GM12878 (cell line): Measurements from ENCODE around the gene EBF3. TPM values are rescaled to one million over a fixed set of nuclear protein-coding genes. Genes with fewer than 3 reads are reported as not detected.

ENCODE experiments used
- ATAC-seq: fragments of 200-7000 bp; cut with Tn5 transposase; 3 replicates; pipeline ENCODE4 v1.9.1; 2020; ENCODE audit warnings: mild to moderate bottlenecking, moderate library complexity
- BruUV-seq: library from RNA; stranded (reverse); fragments of 400-500 nt; replicated peaks from 2 replicates; lab custom pipeline; 2021; lab: Mats Ljungman, UMichigan
- CTCF ChIA-PET: fragments of 300-600 bp; sonication (Branson Sonifier 250); formaldehyde crosslinking; extraction: SDS; loops from one replicate; lab custom pipeline; 2021; ENCODE audit warnings: inconsistent platforms; lab: Yijun Ruan, JAX
- POLR2A ChIA-PET: fragments of 350-600 bp; formaldehyde crosslinking; extraction: SDS; loops from one replicate; lab custom pipeline; 2021; ENCODE audit warnings: inconsistent platforms; lab: Charles Lee
- RAD21 ChIA-PET: fragments of 300-600 bp; sonication (Branson Sonifier 250); formaldehyde crosslinking; loops from one replicate; lab custom pipeline; 2023; ENCODE audit warnings: antibody characterized with exemption; ENCODE audit not compliant: unreplicated experiment; lab: Charles Lee
- SMC1A ChIA-PET: fragments of 300-600 bp; sonication (Branson Sonifier 250); formaldehyde crosslinking; loops from one replicate; lab custom pipeline; 2023; ENCODE audit not compliant: unreplicated experiment, uncharacterized antibody; lab: Charles Lee
- DNase-seq: peaks from one replicate; pipeline ENCODE4 v3.0.0-alpha.2; 2011; ENCODE audit warnings: low read depth, low spot score
- FAIRE-seq: peaks from 3 replicates; lab custom pipeline; 2011; peaks lifted over from hg19 to GRCh38; lab: Jason Lieb, UNC
- H2AFZ ChIP-seq: 2 replicates; pipeline ENCODE4 v1.6.0; 2011; ENCODE audit warnings: low read depth, low read length, control low read depth; ENCODE audit not compliant: control insufficient read depth
- H3K27ac ChIP-seq: 2 replicates; pipeline ENCODE4 v1.5.1; 2011; ENCODE audit warnings: control low read depth; ENCODE audit not compliant: control insufficient read depth, insufficient read depth
- H3K27me3 ChIP-seq, 2 experiments: replicated peaks in 1 of 2; 2 replicates each; pipeline versions ENCODE4 v1.6.0 to v1.6.1; 2011; ENCODE audit warnings: low read length in 1 of 2; ENCODE audit not compliant: control insufficient read depth in 2 of 2, insufficient read depth in 2 of 2
- H3K36me3 ChIP-seq, 2 experiments: 2 replicates each; pipeline ENCODE4 v1.5.1; 2011; ENCODE audit warnings: low read length in 1 of 2; ENCODE audit not compliant: control insufficient read depth in 2 of 2, insufficient read depth in 2 of 2
- H3K4me1 ChIP-seq: 2 replicates; pipeline ENCODE4 v1.6.1; 2011; ENCODE audit warnings: mild to moderate bottlenecking, low read length, moderate library complexity, mixed read lengths; ENCODE audit not compliant: control insufficient read depth, insufficient read depth
- H3K4me2 ChIP-seq: 2 replicates; pipeline ENCODE4 v1.6.0; 2011; ENCODE audit warnings: control low read depth; ENCODE audit not compliant: control insufficient read depth, insufficient read depth
- H3K4me3 ChIP-seq: fragments of 200-600 bp; sonication (generic); 2 replicates; pipeline ENCODE4 v1.5.1; 2016
- H3K79me2 ChIP-seq: 2 replicates; pipeline ENCODE4 v1.6.0; 2011; ENCODE audit warnings: low read length; ENCODE audit not compliant: control insufficient read depth, insufficient read depth
- H3K9ac ChIP-seq: 2 replicates; pipeline ENCODE4 v1.8.0; 2011; ENCODE audit warnings: low read length, control low read depth, mixed read lengths; ENCODE audit not compliant: control insufficient read depth, insufficient read depth
- H3K9me3 ChIP-seq: replicated peaks from 3 replicates; pipeline ENCODE4 v1.5.1; 2011; ENCODE audit warnings: mild to moderate bottlenecking, low read length; ENCODE audit not compliant: control insufficient read depth, insufficient read depth
- H4K20me1 ChIP-seq: 2 replicates; pipeline ENCODE4 v1.6.0; 2011; ENCODE audit not compliant: control insufficient read depth, insufficient read depth
- FOXK2 ChIP-seq: fragments of 450-650 bp; IDR thresholded peaks from 2 replicates; pipeline ENCODE4 v1.6.1; 2017; ENCODE audit warnings: mild to moderate bottlenecking, moderate library complexity
- IKZF1 ChIP-seq: fragments of 450-650 bp; conservative IDR thresholded peaks from 2 replicates; pipeline ENCODE4 v1.6.1; 2017; ENCODE audit warnings: antibody characterized with exemption, mild to moderate bottlenecking
- IRF3 ChIP-seq: fragments of 450-650 bp; IDR thresholded peaks from 2 replicates; pipeline ENCODE4 v1.6.1; 2014; ENCODE audit warnings: mild to moderate bottlenecking
- MXI1 ChIP-seq: fragments of 150-350 bp; IDR thresholded peaks from 2 replicates; pipeline ENCODE4 v1.6.1; 2011; ENCODE audit warnings: low read depth, mild to moderate bottlenecking, inconsistent platforms, low read length, improper control_type of control experiment
- PRDM15 ChIP-seq: fragments of 450-650 bp; formaldehyde crosslinking; IDR thresholded peaks from 2 replicates; pipeline ENCODE4 v1.4.0; 2020; ENCODE audit warnings: mild to moderate bottlenecking, moderate library complexity
- ZZZ3 ChIP-seq: IDR thresholded peaks from 2 replicates; pipeline ENCODE4 v1.6.1; 2011; ENCODE audit warnings: low read depth; ENCODE audit not compliant: control insufficient read depth, insufficient read length
- WGBS: methylation state at CpG from one replicate; pipeline ENCODE4 v1.1.6; 2016; ENCODE audit warnings: low lambda C conversion rate; ENCODE audit not compliant: insufficient replicate concordance, insufficient coverage; ENCODE audit errors: missing lambda C conversion rate; 5-methylcytosine and 5-hydroxymethylcytosine counted together
- in situ Hi-C: fragments of 300-500 bp; cut with MboI; formaldehyde crosslinking; loops from 9 replicates; pipeline ENCODE4 v1.14.3; 2018; ENCODE audit warnings: mixed read lengths
- intact Hi-C: fragments of 100-400 bp; cut with micrococcal nuclease; formaldehyde crosslinking; loops from one replicate; pipeline ENCODE4 v1.14.2; 2022; ENCODE audit not compliant: unreplicated experiment
- polyA plus RNA-seq, 11 experiments: library from polyadenylated mRNA; depleted of rRNA in 4 of 11; unstranded in 6 of 11; stranded (reverse) in 5 of 11; fragments of >200 nt; fragmentation: Nextera tagmentation in 4 of 11; fragmentation: Illumina TruSeq in 1 of 11; extraction: Ambion mirVana in 4 of 11; extraction: Trizol in 1 of 11; gene quantifications; 1 replicate in 1 of 11; 2 replicates in 10 of 11; pipeline versions ENCODE4 v1.2.1 to v1.2.3, GENCODE V29; 2011 to 2016; ENCODE audit warnings: inconsistent platforms in 2 of 11, missing spikeins in 2 of 11, low read depth in 1 of 11
- total RNA-seq, 4 experiments: library from RNA; depleted of rRNA in 3 of 4; stranded (reverse); fragments of >200 nt in 3 of 4; fragmentation: Illumina TruSeq in 1 of 4; extraction: Trizol in 1 of 4; gene quantifications; 2 replicates each; pipeline versions ENCODE4 v1.2.1 to v1.2.3, GENCODE V29; 2013 to 2021

Gene EBF3
- total and polyA plus RNA-seq, 10 of the 15 experiments (the other 5 are each of a cell fraction or from before 2014, with no cell fraction given): not detected

GRCh38 chr10:129898706-129899268 is 65.3 kb downstream of the EBF3 start:
- H3K9ac ChIP-seq: no peak overlapping the region
- 69% methylated on average over 36 of the region's 38 CpGs for WGBS
- H3K27ac ChIP-seq: no peak overlapping the region
- SMC1A ChIA-PET: no interaction called here
- TF ChIP-seq ZZZ3 (no peak), FOXK2 (no peak), IRF3 (no peak), IKZF1 (no peak), PRDM15 (CRISPR knock-in tag) (no peak), MXI1 (no peak)
- no peaks in the 10 kb centered on the region for H3K79me2 ChIP-seq
- RAD21 ChIA-PET: no interaction called here
- BruUV-seq: no TSS peak
- FAIRE-seq (no peak), ATAC-seq (no peak), DNase-seq (no peak)
- in situ Hi-C loops (no loop called here), intact Hi-C loops (no loop called here)
- no peaks in the 10 kb centered on the region for H3K9me3 ChIP-seq
- no peaks in the 10 kb centered on the region for H3K27me3 ChIP-seq
- CTCF ChIA-PET: no interaction called here
- H3K4me3 ChIP-seq: no peak overlapping the region
- no peaks in the 10 kb centered on the region for H3K4me1 ChIP-seq
- no peaks in the 10 kb centered on the region for H3K36me3 ChIP-seq
- H4K20me1 ChIP-seq: no peaks in the 10 kb centered on the region
- POLR2A ChIA-PET: no interaction called here
- H3K4me2 ChIP-seq: no peak overlapping the region
- H2AFZ ChIP-seq: no peak overlapping the region
